MV-4-11 (cell line): ENCODE data around the gene SPTBN5.
A peak's percentile ranks its signal among the peaks of the same experiment; 100 is the strongest.

Source experiments
- DNase-seq: peaks from one replicate; lab custom pipeline; 2025; lab: John Stamatoyannopoulos, UW

The SPTBN5 gene

GRCh38 chr15:41893422-41894250 lies at the start of gene SPTBN5:
SPTBN5 (minus strand) TSS chr15:41894053; CDS start chr15:41893497, 556 bp downstream.
- no peak for DNase-seq

DNA sequence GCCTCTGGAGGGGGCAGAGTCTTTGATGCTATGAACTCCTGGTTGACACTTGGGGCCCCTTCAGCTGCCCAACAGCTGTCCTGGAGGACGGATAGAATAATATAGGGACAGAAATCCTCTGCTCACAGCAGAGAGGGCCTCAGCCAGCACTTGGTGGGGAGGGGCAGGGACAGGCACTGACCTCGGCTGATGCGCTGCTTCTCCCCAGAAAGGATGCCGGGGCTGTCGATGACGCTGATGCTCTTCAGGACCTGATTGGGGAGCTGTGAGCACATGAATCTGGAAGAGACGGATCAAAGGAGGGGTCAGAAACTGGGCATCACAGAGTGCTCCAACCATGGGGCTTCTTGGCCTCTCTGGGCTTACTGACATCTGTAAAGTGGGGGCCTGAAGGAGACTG lies 49.0 kb upstream of the SPTBN5 start:
- DNase-seq = no peak

GRCh38 chr15:41941644-41942415 lies 48.0 kb upstream of the SPTBN5 start:
- no peak for DNase-seq

GRCh38 chr15:41940441-41940857 lies 46.6 kb upstream of the SPTBN5 start:
- no peak for DNase-seq

GRCh38 chr15:41939986-41940385 lies 46.1 kb upstream of the SPTBN5 start:
- no peak for DNase-seq

DNA sequence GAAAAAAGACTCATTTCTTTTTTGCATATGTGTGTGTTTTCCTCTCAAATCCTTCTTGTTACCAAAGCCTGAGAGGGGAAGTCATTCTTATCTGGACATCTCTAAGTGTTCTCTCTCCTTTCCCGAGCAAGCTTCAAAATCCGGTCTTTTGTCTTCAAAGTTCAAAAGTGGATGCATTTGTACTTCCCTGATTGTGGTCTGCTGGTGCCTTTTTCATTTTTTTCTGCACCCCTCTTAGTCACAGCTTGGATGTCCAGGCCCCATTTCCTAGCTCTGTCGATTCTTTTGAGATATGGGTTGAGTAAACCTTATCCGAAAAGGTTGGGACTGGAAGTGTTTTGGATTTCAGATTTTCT lies 43.7 kb upstream of the SPTBN5 start:
- DNase-seq = no peak

DNA sequence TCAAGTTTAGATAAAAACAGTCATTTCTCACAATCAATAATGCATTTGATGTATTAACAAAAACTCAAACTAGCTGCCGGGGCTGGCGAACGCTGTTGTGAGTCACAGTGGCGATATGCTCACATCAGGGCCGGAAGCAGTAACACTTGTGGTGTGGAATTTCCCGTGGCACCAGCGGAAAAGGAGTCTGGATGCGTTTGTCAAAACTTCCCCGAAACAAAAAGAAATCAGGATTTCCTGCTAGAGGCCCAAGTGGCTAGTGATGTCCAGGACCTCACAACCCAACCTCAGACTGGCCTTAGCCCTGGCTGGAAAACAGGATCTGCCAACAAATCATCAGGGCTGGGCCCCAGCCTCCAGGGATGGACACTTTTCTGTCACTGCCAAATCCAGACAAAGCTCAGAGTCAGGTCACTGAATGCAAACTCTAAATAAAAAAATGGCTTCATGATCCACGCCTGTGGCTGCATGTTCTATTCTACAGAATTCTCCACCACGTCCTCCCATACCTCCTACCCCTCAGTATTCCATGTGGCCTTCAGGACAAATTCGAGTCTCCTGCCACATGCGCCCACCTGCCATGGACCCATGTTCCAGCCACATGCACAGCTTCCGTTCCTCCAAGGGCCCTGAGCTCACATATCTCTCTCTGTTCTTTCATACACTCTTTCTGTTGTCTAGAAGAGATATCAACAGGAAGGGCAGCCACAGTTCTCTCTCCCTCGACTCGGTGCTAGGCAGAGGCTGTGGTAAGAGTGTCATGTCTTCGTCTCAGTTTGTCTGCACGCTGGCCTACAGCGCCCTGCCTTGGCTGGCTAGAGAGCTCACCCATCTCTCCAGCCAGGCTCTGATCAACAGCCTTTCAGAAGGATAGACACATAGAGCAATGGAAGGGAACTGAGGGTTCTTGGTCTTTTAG lies 43.1 kb upstream of the SPTBN5 start:
- DNase-seq = peak; percentile 18

DNA sequence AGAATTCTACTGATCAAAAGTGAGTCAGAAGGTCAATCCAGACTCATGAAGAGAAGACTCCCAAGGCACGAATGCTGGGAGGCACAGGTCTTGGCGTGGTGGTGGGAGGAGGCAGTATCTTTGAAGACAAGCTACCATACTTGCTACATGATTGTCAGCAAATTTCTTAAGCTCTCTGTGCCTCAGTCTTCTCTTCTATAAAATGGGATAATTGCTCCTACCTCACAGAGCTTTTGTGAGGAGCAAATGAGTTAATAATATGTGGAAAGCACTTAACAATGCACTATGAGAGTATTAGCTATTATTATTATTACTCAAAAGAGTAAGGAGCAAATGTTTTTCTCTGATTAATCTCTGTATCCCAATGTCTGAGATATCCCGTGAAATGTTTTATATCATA lies 42.3 kb upstream of the SPTBN5 start:
- DNase-seq = no peak

DNA sequence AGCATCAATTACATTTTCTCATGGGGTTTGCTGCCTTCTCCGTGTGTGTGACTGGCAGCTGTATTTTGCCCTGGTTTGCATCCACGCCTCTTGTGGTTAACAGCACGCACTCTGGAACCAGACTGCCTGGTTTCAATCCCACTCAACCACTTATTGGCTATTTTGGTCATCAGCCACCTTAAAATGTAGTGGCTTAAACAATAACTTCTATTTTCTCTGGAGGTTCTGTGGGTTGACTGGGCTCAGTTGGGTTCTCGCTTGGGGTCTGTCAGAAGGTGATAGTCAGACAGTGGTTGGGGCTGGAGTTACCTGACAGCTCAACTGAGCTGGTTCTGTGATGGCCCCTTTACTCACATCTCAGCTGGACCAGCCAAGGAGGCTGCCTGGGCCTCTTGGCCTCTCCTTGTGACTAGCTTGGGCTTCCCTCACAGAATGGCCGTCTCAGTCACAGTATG lies 41.7 kb upstream of the SPTBN5 start:
- DNase-seq = peak; percentile 16

GRCh38 chr15:41934843-41935242 lies 41.0 kb upstream of the SPTBN5 start:
- no peak for DNase-seq

DNA sequence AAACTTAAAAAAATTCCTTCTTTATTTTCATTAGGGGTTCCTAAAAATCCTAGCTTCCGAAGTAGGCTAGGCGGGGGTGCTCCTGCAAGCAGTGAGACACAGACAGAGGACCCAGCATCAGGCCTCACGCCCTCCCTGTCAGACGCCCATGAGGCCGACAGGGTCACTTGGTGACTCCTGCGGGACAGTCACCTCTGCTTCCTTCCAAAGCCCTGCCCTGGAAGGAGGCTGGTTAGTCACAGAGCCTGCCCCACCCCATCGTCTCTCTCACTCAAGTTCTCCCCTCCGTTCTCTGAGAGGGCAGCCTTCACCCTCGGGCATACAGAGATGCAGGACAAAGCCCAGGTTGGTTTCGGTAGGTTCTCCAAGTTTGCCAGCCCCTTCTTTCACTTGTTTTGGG lies 39.9 kb upstream of the SPTBN5 start:
- DNase-seq = no peak

DNA sequence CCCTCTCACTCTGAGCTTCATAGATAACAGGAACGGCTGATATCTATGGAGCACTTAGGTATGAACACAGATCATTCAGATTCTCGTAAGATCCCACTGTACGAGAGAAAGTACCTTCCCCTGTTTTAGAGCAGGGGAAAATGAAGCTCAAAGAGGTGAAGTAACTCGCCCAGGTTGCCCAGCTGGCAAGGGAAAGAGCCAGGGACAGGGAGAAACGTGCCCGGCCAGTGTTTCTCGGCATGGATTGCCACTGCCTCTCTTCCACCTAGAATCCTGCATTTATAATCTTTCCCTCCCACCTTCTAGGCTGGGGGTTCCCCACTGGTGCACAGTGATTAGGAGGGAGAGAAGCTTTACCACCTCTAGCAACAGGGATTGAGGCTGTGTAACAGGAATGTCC lies 39.5 kb upstream of the SPTBN5 start:
- DNase-seq = no peak

DNA sequence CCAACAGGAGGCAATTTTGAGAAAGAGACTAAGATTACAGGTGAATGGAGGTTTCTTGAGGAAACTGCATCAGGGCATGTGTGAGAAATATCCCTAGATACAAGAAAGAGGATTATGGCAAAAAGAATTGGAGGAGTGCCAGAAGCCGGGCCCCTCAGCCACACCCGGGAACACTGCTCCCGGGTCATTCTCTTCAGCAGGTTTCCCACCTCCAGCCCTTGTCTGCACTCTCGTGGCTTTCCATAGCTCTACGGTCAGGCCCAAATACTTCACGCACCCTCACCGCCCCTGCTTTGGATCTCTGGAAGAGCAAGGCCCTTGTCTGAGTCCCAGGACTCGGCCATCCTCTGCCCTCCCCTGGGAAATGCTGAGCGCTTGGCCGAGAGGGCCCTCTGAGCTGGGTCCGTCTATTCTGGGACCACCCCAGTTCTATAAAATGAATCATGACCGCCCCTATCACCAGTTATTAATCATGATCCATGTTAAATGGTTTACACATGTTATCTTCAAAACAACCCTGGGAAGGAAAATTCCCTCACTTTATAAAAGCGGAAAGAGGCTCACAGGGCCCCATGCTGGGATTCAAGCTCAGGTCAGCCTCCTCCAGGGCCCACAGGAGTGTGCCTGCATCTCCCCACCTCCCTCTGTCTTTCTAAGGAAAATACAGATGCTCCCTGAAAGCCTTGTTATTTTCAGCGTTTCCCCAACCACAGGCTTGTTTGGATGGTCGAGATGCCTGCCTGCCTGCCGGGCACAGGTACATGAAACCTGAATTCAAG lies 38.8 kb upstream of the SPTBN5 start:
- DNase-seq = no peak

- no peak for DNase-seq
Measured at GRCh38 chr15:41932101-41932500, 38.2 kb upstream of the SPTBN5 start.

GRCh38 chr15:41930867-41931222 lies 37.0 kb upstream of the SPTBN5 start:
- DNase-seq = no peak

- peak; percentile 83 for DNase-seq
Measured at GRCh38 chr15:41930221-41930866, 36.5 kb upstream of the SPTBN5 start.

DNA sequence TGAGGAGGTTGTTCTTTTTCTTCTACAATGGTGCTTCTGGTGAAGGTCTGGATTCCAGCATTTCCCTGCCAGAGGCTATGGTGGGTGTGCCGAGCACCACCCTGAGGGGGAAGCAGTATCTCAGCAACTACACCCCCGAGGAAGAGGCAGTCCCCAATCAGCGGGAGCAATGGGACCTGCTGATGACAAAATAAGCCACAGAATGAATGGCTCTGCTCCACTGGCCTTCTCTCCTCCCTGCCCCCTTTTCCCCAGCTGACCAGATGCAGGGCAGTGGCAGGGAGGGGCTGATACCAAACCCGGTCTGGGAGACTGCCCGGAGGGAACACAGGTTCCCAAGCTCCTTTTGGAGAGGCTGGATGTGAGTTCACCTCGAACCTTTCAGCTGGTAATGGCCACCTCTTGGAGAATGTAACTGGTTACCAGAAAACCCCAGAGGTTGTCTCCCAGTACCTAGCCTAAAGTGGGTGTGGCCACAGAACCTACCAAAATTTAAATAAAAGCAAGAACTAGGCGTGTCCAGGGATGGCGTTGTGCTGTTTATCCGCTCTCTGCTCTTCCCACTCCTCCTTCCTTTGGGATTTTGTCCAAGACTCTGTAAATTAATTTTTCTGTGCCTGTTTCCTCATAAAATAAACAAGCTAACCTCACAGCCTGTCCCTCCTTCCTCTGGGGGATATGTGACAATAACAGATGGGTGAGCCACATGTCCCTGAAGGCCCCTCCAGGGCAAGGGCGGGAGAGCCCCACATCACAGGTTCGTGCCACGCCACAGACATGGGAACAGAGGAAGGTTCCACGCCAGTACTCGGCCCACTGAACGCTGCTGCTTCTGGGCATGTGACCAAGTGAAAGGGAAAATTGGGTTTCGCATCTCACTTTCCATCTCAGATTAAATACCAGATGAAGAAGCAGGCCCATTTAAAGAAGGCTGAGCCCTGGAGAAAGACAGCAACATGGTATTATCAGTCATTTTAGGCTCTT lies 35.1 kb upstream of the SPTBN5 start:
- DNase-seq = no peak

- no peak for DNase-seq
Measured at GRCh38 chr15:41928100-41928499, 34.2 kb upstream of the SPTBN5 start.

GRCh38 chr15:41927536-41927935 lies 33.7 kb upstream of the SPTBN5 start:
- DNase-seq = no peak
